Activated CD4-positive, alpha-beta memory T cell treated with anti-CD3 and anti-CD28 coated beads, Interleukin-2, amount 10 ng/mL, durations not matched to agents 7 days and 5 days (primary cell): Measurements from ENCODE around the gene IGLL1. TPM values are rescaled to one million over a fixed set of nuclear protein-coding genes. Genes with fewer than 3 reads are reported as not detected.
"Not testable (repeated sequence)": the region's sequence is repeated elsewhere in the genome, so short reads cannot be mapped to it uniquely, and the experiment has no call there.

Source experiments
- CTCF ChIA-PET: fragments of 350-600 bp; sonication (Branson Sonifier 250); formaldehyde crosslinking; loops from one replicate; lab custom pipeline; 2021; ENCODE audit warnings: antibody characterized with exemption, inconsistent platforms; lab: Charles Lee
- POLR2A ChIA-PET: fragments of 350-600 bp; sonication (Branson Sonifier 250); formaldehyde crosslinking; loops from one replicate; lab custom pipeline; 2021; ENCODE audit warnings: antibody characterized with exemption; lab: Charles Lee
- DNase-seq: peaks from one replicate; pipeline ENCODE4 v3.0.0-alpha.2; 2020
- H3K27ac Mint-ChIP-seq: one replicate; pipeline ENCODE4 v1.8.0; 2021; ENCODE audit warnings: mild to moderate bottlenecking, mixed read lengths
- H3K27me3 Mint-ChIP-seq: one replicate; pipeline ENCODE4 v1.8.0; 2021; ENCODE audit warnings: mixed read lengths
- H3K36me3 Mint-ChIP-seq: one replicate; pipeline ENCODE4 v1.8.0; 2021; ENCODE audit warnings: low read depth, mixed read lengths
- H3K4me1 Mint-ChIP-seq: one replicate; pipeline ENCODE4 v1.8.0; 2021; ENCODE audit warnings: mixed read lengths
- H3K4me3 Mint-ChIP-seq: one replicate; pipeline ENCODE4 v1.8.0; 2021; ENCODE audit warnings: mild to moderate bottlenecking, mixed read lengths
- H3K9me3 Mint-ChIP-seq: one replicate; pipeline ENCODE4 v1.8.0; 2021; ENCODE audit warnings: mixed read lengths
- total RNA-seq, 2 experiments: library from RNA; stranded (reverse); gene quantifications; one replicate each; pipeline ENCODE4 v1.2.3, GENCODE V29; 2021

Gene IGLL1
- total RNA-seq, 2 experiments from 2014 or later, result 2.2 to 2.3 TPM

GRCh38 chr22:23606204-23607131, 26.4 kb upstream of the IGLL1 start:
- no peaks in the 10 kb centered on the region for H3K36me3 Mint-ChIP-seq
- ChIA-PET POLR2A (no interaction called here), CTCF (interaction anchor here (0.9 to 1.2 kb wide), 2 partner anchors 24 to 122 kb away, joined by 3 to 4 read pairs; no protein-coding TSS in a partner anchor)
- peaks cover 2% of the 10 kb centered on the region for H3K27me3 Mint-ChIP-seq
- H3K4me3 Mint-ChIP-seq, result no peak overlapping the region
- DNase-seq, result no peak
- no peaks in the 10 kb centered on the region for H3K9me3 Mint-ChIP-seq
- H3K27ac Mint-ChIP-seq, result no peak overlapping the region
- H3K4me1 Mint-ChIP-seq, result peaks cover 19% of the 10 kb centered on the region

GRCh38 chr22:23604939-23605712, 25.0 kb upstream of the IGLL1 start:
- Mint-ChIP-seq H3K4me1 (peaks cover 7% of the 10 kb centered on the region), H3K27me3 (peaks cover 4% of the 10 kb centered on the region), H3K36me3 (no peaks in the 10 kb centered on the region), H3K4me3 (no peak overlapping the region), H3K27ac (no peak overlapping the region), H3K9me3 (no peaks in the 10 kb centered on the region)
- no peak for DNase-seq
- ChIA-PET POLR2A (no interaction called here), CTCF (interaction anchor here (0.9 to 1.2 kb wide), 2 partner anchors 22 to 124 kb away, joined by 3 to 4 read pairs; no protein-coding TSS in a partner anchor)

GRCh38 chr22:23603266-23603665, 23.2 kb upstream of the IGLL1 start:
- no peak overlapping the region for H3K4me3 Mint-ChIP-seq
- no peaks in the 10 kb centered on the region for H3K9me3 Mint-ChIP-seq
- H3K27me3 Mint-ChIP-seq, result peaks cover 4% of the 10 kb centered on the region
- H3K36me3 Mint-ChIP-seq, result no peaks in the 10 kb centered on the region
- H3K4me1 Mint-ChIP-seq, result no peaks in the 10 kb centered on the region
- CTCF ChIA-PET, result no interaction called here
- POLR2A ChIA-PET, result no interaction called here
- H3K27ac Mint-ChIP-seq, result no peak overlapping the region
- no peak for DNase-seq

GRCh38 chr22:23598805-23599518, 18.9 kb upstream of the IGLL1 start:
- DNase-seq, result no peak
- CTCF ChIA-PET, result no interaction called here
- POLR2A ChIA-PET, result no interaction called here
- H3K4me1 Mint-ChIP-seq, result peaks cover 1% of the 10 kb centered on the region
- no peaks in the 10 kb centered on the region for H3K36me3 Mint-ChIP-seq
- H3K27ac Mint-ChIP-seq, result no peak overlapping the region
- H3K9me3 Mint-ChIP-seq, result no peaks in the 10 kb centered on the region
- no peak overlapping the region for H3K4me3 Mint-ChIP-seq
- H3K27me3 Mint-ChIP-seq, result peaks cover 7% of the 10 kb centered on the region

GRCh38 chr22:23597576-23598268, 17.6 kb upstream of the IGLL1 start:
- CTCF ChIA-PET, result interaction anchor here (0.7 kb wide), 1 partner anchor 214 kb away, joined by 3 read pairs; no protein-coding TSS in a partner anchor
- POLR2A ChIA-PET, H3K36me3 Mint-ChIP-seq: not testable (repeated sequence)

GRCh38 chr22:23595904-23596303, 15.8 kb upstream of the IGLL1 start:
- H3K27me3 Mint-ChIP-seq, H3K4me3 Mint-ChIP-seq, H3K36me3 Mint-ChIP-seq, CTCF ChIA-PET, H3K4me1 Mint-ChIP-seq, DNase-seq, H3K27ac Mint-ChIP-seq, H3K9me3 Mint-ChIP-seq, POLR2A ChIA-PET: not testable (repeated sequence)

More at GRCh38 chr22:23597576-23598268, 17.6 kb upstream of the IGLL1 start:
- H3K9me3 Mint-ChIP-seq, H3K27ac Mint-ChIP-seq, H3K4me1 Mint-ChIP-seq, H3K4me3 Mint-ChIP-seq, H3K27me3 Mint-ChIP-seq, DNase-seq: not testable (repeated sequence)

- Mint-ChIP-seq H3K36me3 (no peaks in the 10 kb centered on the region), H3K4me3 (no peak overlapping the region), H3K27ac (no peak overlapping the region), H3K27me3 (peaks cover 7% of the 10 kb centered on the region), H3K4me1 (peaks cover 7% of the 10 kb centered on the region), H3K9me3 (no peaks in the 10 kb centered on the region)
- ChIA-PET CTCF (interaction anchor here (0.7 to 3.7 kb wide), 6 partner anchors 8 to 104 kb away, joined by 3 to 16 read pairs (median 6); no protein-coding TSS in a partner anchor), POLR2A (no interaction called here)
- no peak for DNase-seq
Observed at GRCh38 chr22:23591846-23592245, 11.8 kb upstream of the IGLL1 start.

GRCh38 chr22:23591201-23591791, 11.2 kb upstream of the IGLL1 start:
- CTCF ChIA-PET, result interaction anchor here (0.7 to 3.7 kb wide), 7 partner anchors 9 to 105 kb away, joined by 3 to 16 read pairs (median 4); no protein-coding TSS in a partner anchor
- H3K27ac Mint-ChIP-seq, result no peak overlapping the region
- no peaks in the 10 kb centered on the region for H3K36me3 Mint-ChIP-seq

GRCh38 chr22:23583836-23584235, 3.7 kb upstream of the IGLL1 start:
- Mint-ChIP-seq H3K27me3 (peaks cover 5% of the 10 kb centered on the region), H3K27ac (no peak overlapping the region), H3K4me3 (no peak overlapping the region), H3K9me3 (no peaks in the 10 kb centered on the region), H3K4me1 (peaks cover 21% of the 10 kb centered on the region), H3K36me3 (no peaks in the 10 kb centered on the region)
- ChIA-PET CTCF (no interaction called here), POLR2A (no interaction called here)
- DNase-seq, result no peak

More at GRCh38 chr22:23591201-23591791, 11.2 kb upstream of the IGLL1 start:
- no peaks in the 10 kb centered on the region for H3K9me3 Mint-ChIP-seq
- no peak overlapping the region for H3K4me3 Mint-ChIP-seq
- peak; percentile 62 for DNase-seq
- peaks cover 7% of the 10 kb centered on the region for H3K4me1 Mint-ChIP-seq
- H3K27me3 Mint-ChIP-seq, result peaks cover 4% of the 10 kb centered on the region
- POLR2A ChIA-PET, result no interaction called here

GRCh38 chr22:23583153-23583552, 3.1 kb upstream of the IGLL1 start:
- H3K36me3 Mint-ChIP-seq, result no peaks in the 10 kb centered on the region
- H3K27ac Mint-ChIP-seq, result no peak overlapping the region
- H3K4me3 Mint-ChIP-seq, result no peak overlapping the region
- peaks cover 16% of the 10 kb centered on the region for H3K4me1 Mint-ChIP-seq
- no peaks in the 10 kb centered on the region for H3K9me3 Mint-ChIP-seq
- peaks cover 8% of the 10 kb centered on the region for H3K27me3 Mint-ChIP-seq
- no peak for DNase-seq
- CTCF ChIA-PET, result interaction anchor here (1.1 to 3.1 kb wide), 2 partner anchors 9 to 23 kb away, joined by 3 to 16 read pairs; no protein-coding TSS in a partner anchor
- POLR2A ChIA-PET, result no interaction called here

- Mint-ChIP-seq H3K9me3 (no peaks in the 10 kb centered on the region), H3K27me3 (peaks cover 18% of the 10 kb centered on the region), H3K36me3 (no peaks in the 10 kb centered on the region), H3K4me1 (peaks cover 16% of the 10 kb centered on the region), H3K27ac (peak overlapping the region; percentile 51), H3K4me3 (no peak overlapping the region)
- ChIA-PET POLR2A (interaction anchor here (1.3 kb wide), 1 partner anchor 8 kb away, joined by 3 read pairs; no protein-coding TSS in a partner anchor), CTCF (interaction anchor here (3.1 kb wide), 1 partner anchor 11 kb away, joined by 16 read pairs; no protein-coding TSS in a partner anchor)
- no peak for DNase-seq
Observed at GRCh38 chr22:23581260-23581650, 1.2 kb upstream of the IGLL1 start.
